Heart left ventricle (tissue), 13 donors: Measurements from ENCODE around the gene GCH1.

Experiments
- CTCF ChIP-seq, 12 donors: fragments of 200-600 bp; sonication (generic) in 4 of 12; IDR thresholded peaks; one replicate each; pipeline versions ENCODE4 v1.5.0 to v1.8.0; 2018 to 2022; ENCODE audit warnings: antibody characterized with exemption in 12 of 12, mild to moderate bottlenecking in 5 of 12
- POLR2A ChIP-seq, 2 donors: fragments of 450-650 bp; IDR thresholded peaks; one replicate each; pipeline ENCODE4 v1.6.1; 2017; ENCODE audit warnings: antibody characterized with exemption in 2 of 2, mild to moderate bottlenecking in 2 of 2, moderate library complexity in 2 of 2
- donor health status: ischemic (EF 13 %, LVEDD 7.1; RV severe dilation, severe dysfunction).
- donor health status: DM: no; HTN: yes; CAD: no.
- donor health status: DM: no; HTN: no; CAD: no.
- donor health status: ischemic (EF 25% LVEDD 6.9; RV normal size, moderate dysfunction).
- donor health status: ischemic (EF 25% LVEDD 5.7; RV mildly dilated, moderate dysfunction).
- donor health status: ischemic (EF 35%, LVEDD 5.7; RV mildly dilated, moderate dysfunction).
- donor health status: nonischemic (EF 11% LVEDD 7.7; RV severe dilation, severe dysfunction).
- donor health status: DM: yes; HTN: yes; CAD: no.
- donor health status: PGD.
- donor health status: ischemic (EF 29% LVEDD 5.4; RV normal size, mild dysfunction).
- donor health status: nonischemic (EF 23%, LVEDD 6.1; RV moderate dilation, normal function).

GRCh38 chr14:54806616-54807015, 96.0 kb downstream of the GCH1 start:
- no peak for TF ChIP-seq CTCF (IDR thresholded peaks at IDR 0.05)
- no peak for TF ChIP-seq POLR2A (IDR thresholded peaks at IDR 0.05)
